ENCODE measurements around the gene ZNF101.
A peak's percentile ranks its signal among the peaks of the same experiment; 100 is the strongest.

Gene ZNF101

DNA sequence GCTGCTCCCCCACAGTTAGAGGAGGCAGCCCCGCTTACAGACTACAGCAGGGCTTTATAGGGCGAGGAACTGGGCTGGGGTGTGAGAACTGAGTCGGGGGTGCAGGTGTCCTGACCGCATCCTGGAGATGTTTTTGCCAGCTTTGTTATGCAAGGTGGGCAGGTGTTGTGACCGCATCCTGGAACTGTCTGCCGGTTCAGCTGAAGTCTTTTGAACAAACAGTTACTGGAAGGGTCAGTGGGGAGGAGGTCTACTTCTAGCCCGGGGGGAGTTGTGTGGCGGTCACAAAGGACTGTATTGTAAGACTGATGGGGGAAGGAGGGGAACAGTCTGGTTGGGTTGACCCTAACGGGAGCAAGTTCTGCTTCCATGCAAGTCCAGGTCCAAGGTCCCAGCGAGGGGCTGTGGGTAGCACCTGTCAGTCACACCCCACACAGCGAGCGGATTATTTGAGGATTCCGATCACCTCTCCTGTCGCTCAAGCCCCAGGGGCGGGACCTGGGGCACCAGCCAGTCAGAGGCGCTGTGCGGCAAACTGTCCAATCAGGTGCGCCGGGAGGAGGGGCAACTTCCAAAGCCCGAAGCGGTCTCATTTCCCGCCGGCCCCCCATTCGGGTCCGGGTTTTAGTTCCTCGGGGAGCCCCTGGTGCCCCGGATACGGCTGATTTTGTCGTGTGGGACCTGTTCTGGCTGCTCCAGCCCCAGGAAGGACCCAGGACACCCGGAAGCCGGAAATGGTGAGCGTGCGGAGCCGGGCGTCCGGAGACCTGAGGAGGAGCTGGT, at the start of gene ZNF101:
TSS of gene ZNF101 (plus strand) at position 610 of the 783 bp plus-strand sequence. CDS start at position 735, 125 bp downstream.
- peak within 1 kb of the TSS; percentile 72 for H3K4me3 ChIP-seq (ENCODE audit: low read depth, low read length)
- H3K27ac ChIP-seq (ENCODE audit: low read depth, low read length): peak within 1 kb of the TSS; percentile 64; the same call in 1 of the 2 replicates
- H3K27me3 ChIP-seq (ENCODE audit: control insufficient read depth, insufficient read depth, low read length): no peaks in the 10 kb centered on the region
- H3K36me3 ChIP-seq (ENCODE audit: control insufficient read depth, insufficient read depth, low read length): peaks cover 9% of the 10 kb centered on the region
- H3K9me3 ChIP-seq (ENCODE audit: control insufficient read depth, insufficient read depth, low read depth, low read length): no peaks in the 10 kb centered on the region; the same call in 1 of the 2 replicates
- H3K9ac ChIP-seq (ENCODE audit: low read length): peak within 1 kb of the TSS; percentile 84
- peaks cover 12% of the 10 kb centered on the region for H3K4me1 ChIP-seq (ENCODE audit: control insufficient read depth, insufficient read depth, low read length)

DNA sequence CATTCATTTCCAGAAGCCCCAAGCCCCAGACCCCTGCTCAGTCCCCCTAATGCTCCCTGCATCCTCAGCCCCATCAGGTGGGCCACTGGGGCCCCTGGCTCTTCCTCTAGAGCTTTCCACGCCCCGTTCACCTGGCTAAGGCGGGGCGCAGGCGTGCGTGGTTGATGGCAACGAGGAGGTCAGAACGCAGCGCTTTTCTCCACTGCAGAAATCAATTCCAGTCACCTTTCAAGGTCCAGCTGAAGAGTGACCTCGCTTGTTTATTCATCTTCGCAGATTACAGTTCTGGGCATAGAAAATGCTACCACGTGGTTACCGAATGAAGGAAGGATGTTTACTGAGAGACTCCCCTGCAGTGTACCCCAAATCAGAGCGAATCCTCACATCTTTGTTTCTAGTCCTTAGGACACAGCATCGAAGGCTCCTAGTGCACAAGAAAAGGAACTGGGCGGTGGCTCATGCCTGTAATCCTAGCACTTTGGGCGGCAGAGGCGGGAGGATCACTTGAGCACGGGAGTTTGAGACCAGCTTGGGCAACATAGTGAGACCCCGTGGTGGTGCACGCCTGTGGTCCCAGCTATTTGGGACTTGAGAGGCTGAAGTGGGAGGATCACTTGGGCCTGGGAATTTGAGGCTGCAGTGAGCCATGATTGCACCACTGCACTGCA, 49.3 kb upstream of the ZNF101 start:
- Histone ChIP-seq H3K4me3 (ENCODE audit: low read depth, low read length) (peak overlapping the region; percentile 61), H3K27ac (ENCODE audit: low read depth, low read length) (no peak overlapping the region), H3K9ac (ENCODE audit: low read length) (no peak overlapping the region)

DNA sequence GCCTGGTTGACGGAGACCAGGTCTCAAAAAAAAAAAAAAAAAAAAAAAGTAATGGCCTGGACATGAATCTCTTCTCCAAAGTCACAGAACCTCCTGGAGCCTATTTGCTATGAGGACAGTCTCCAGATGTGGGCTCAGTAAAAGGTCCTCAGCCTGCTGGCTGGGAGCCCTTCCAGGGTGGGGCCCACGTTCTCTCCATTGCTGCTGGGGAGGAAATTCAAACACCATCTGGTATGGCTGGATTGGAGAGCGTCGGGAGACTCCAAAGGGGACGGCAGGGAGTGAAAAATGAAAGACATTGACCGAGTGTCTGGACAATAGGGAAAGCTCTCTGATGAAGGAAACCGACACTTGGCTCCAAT, 48.8 kb upstream of the ZNF101 start:
- H3K9me3 ChIP-seq (ENCODE audit: control insufficient read depth, insufficient read depth, low read depth, low read length): no peaks in the 10 kb centered on the region
- no peak overlapping the region for H3K9ac ChIP-seq (ENCODE audit: low read length)
- peaks cover 10% of the 10 kb centered on the region for H3K27me3 ChIP-seq (ENCODE audit: control insufficient read depth, insufficient read depth, low read length)
- H3K36me3 ChIP-seq (ENCODE audit: control insufficient read depth, insufficient read depth, low read length): peaks cover 23% of the 10 kb centered on the region
- H3K4me1 ChIP-seq (ENCODE audit: control insufficient read depth, insufficient read depth, low read length): no peaks in the 10 kb centered on the region
- no peak overlapping the region for H3K4me3 ChIP-seq (ENCODE audit: low read depth, low read length)
- no peak overlapping the region for H3K27ac ChIP-seq (ENCODE audit: low read depth, low read length)

More for the DNA sequence above, 49.3 kb upstream of the ZNF101 start:
- H3K4me1 ChIP-seq (ENCODE audit: control insufficient read depth, insufficient read depth, low read length): no peaks in the 10 kb centered on the region
- H3K9me3 ChIP-seq (ENCODE audit: control insufficient read depth, insufficient read depth, low read depth, low read length): no peaks in the 10 kb centered on the region
- H3K27me3 ChIP-seq (ENCODE audit: control insufficient read depth, insufficient read depth, low read length): peaks cover 10% of the 10 kb centered on the region
- H3K36me3 ChIP-seq (ENCODE audit: control insufficient read depth, insufficient read depth, low read length): peaks cover 18% of the 10 kb centered on the region

DNA sequence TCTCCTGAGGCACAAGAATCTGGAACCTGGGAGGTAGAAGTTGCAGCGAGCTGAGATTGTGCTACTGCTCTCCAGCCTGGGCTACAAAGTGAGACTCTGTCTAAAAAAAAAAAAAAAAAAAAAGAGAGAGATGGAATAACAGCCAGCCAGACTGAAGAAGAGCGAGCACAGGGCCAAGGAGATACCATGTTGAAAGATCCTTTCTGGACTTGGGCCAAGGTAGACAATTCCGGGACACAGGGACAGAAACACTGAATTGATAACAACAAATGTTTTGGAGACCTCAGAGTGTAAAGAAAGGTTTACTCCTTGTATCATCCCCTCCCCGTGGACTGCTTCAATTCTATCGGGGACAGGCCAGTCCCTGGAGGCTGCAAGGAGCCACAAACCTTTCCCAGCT, 45.3 kb upstream of the ZNF101 start:
- Histone ChIP-seq H3K36me3 (ENCODE audit: control insufficient read depth, insufficient read depth, low read length) (peaks cover 32% of the 10 kb centered on the region), H3K4me3 (ENCODE audit: low read depth, low read length) (no peak overlapping the region), H3K27me3 (ENCODE audit: control insufficient read depth, insufficient read depth, low read length) (no peaks in the 10 kb centered on the region), H3K9me3 (ENCODE audit: control insufficient read depth, insufficient read depth, low read depth, low read length) (no peaks in the 10 kb centered on the region), H3K27ac (ENCODE audit: low read depth, low read length) (no peak overlapping the region), H3K4me1 (ENCODE audit: control insufficient read depth, insufficient read depth, low read length) (peaks cover 16% of the 10 kb centered on the region; the same call in 1 of the 2 replicates), H3K9ac (ENCODE audit: low read length) (no peak overlapping the region)

DNA sequence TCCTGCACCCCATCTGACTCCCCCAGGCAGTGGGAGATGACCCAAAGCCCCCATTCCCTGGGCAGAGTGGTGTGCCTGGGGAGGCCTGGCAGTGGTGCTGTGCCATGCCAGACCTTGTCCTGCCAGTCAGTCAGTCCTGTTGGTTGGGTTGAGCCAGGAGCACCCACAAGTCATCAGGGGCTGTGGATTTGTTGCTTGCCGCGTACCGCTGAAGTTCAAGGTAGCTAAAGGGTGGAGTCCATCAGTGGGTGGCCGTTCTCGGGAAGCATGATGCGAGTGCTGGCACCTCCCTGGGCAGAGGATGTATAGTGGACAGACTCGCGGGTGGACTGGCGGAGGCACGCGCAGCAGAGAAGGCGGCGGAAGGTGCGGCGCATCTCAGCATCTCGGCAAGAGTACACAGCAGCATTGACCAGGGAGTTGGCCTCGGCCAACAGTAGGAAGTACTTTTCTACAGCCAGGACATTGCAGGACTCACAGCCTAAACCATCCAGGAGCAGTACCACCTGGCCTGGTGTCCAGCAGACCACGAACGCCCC, 44.5 kb upstream of the ZNF101 start:
- Histone ChIP-seq H3K4me3 (ENCODE audit: low read depth, low read length) (no peak overlapping the region), H3K9me3 (ENCODE audit: control insufficient read depth, insufficient read depth, low read depth, low read length) (no peaks in the 10 kb centered on the region), H3K36me3 (ENCODE audit: control insufficient read depth, insufficient read depth, low read length) (peaks cover 32% of the 10 kb centered on the region), H3K4me1 (ENCODE audit: control insufficient read depth, insufficient read depth, low read length) (peaks cover 16% of the 10 kb centered on the region; the same call in 1 of the 2 replicates), H3K27ac (ENCODE audit: low read depth, low read length) (no peak overlapping the region), H3K9ac (ENCODE audit: low read length) (peak overlapping the region; percentile 11), H3K27me3 (ENCODE audit: control insufficient read depth, insufficient read depth, low read length) (no peaks in the 10 kb centered on the region)

DNA sequence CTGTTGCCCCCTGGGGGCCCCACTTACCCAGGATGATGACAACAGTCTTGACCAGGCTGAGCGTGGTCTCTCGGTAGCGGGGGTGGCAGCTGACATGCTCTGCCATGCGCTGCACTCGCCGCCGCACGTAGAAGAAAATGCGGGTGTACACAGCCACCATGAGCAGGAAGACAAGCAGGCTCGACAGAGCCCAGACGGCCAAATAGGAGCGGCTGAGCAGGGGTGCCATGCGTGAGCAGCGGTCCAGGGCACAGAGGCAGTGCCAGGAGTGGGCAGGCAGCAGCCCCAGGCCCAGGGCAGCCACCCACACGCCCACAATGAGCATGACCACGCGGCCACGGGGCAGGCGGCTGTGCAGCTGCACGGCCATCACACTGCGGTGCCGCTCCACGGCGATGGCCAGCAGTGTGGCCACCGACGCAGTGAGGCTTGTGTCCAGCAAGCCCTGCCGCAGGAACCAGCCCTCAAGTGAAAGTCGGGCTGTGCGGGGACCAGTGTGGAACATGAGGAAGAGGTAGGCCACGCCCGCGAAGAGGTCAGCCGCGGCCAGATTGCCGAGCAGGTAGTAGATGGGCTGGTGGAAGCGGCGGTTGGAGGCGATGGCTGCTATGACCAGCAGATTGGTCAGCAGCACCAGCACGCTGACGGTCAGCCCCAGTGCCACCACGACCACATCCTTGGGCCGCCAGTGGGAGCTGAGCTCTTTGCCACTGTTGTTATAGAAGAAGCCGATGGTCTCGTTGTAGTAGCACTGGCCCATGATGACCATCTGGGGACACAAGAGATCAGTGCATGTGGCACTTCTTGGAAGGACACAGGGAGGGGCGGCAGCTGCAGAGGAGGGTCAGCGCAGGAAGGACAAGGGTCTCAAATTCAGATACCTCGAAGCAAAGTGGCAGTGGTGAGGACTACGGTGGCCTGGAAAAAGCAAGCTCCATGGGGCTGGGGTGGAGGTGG, 41.8 kb upstream of the ZNF101 start:
- peak overlapping the region; percentile 68 for H3K4me3 ChIP-seq (ENCODE audit: low read depth, low read length)

DNA sequence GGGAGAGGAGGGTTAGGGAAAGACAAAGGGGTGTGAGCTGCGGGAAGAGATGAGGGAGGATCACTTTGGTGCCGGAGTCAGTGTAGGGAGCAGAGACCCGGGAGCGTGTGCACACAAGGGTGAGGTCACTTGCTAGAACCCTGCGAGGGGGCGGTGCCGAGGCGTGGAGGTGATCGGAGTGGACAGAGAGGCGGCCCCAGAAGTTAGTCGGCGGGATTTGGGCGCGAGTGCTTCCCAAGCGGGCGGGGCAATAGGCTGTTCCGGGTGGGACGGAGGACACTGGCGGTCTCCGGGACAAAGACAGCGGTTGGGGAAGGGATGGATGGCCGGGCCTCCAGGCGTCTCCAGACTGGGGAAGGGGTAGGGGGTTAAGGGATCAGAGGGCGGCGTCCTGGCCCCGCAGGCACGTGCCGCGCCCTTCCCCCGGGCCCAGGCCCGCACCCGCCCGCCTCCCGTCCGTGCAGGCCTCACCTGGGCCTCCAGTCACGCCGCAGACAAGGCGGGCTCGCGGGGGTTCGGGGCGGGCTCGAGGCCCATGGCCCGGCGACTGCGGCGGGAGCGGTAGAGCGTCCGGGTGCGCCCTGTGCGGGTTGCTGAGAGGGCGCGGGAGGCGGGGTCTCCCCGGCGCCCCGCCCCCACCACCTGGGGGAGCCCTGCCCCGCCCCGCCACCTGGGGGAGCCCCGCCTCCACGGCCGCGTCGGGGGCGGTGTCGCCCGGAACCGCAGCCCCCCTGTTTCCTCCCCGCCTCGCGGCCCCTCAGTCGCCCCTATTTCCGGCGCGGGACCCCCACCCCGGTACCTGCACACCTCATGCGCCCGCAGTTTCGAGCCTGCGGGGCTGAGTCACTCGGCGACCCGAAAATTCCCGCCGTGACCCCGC, 40.8 kb upstream of the ZNF101 start, which contains the start of gene LPAR2:
TSS of gene LPAR2 (minus strand) at position 600 of the 880 bp plus-strand sequence. CDS start 945 bp downstream, outside the sequence.
- peaks cover 32% of the 10 kb centered on the region for H3K36me3 ChIP-seq (ENCODE audit: control insufficient read depth, insufficient read depth, low read length)
- H3K9me3 ChIP-seq (ENCODE audit: control insufficient read depth, insufficient read depth, low read depth, low read length): no peaks in the 10 kb centered on the region
- H3K4me1 ChIP-seq (ENCODE audit: control insufficient read depth, insufficient read depth, low read length): peaks cover 16% of the 10 kb centered on the region; the same call in 1 of the 2 replicates
- H3K4me3 ChIP-seq (ENCODE audit: low read depth, low read length): peak within 1 kb of the TSS; percentile 68
- peak within 1 kb of the TSS; percentile 90 for H3K9ac ChIP-seq (ENCODE audit: low read length)
- H3K27me3 ChIP-seq (ENCODE audit: control insufficient read depth, insufficient read depth, low read length): no peaks in the 10 kb centered on the region
- peak within 1 kb of the TSS; percentile 93 for H3K27ac ChIP-seq (ENCODE audit: low read depth, low read length)

More for the DNA sequence above, 41.8 kb upstream of the ZNF101 start:
- Histone ChIP-seq H3K27me3 (ENCODE audit: control insufficient read depth, insufficient read depth, low read length) (no peaks in the 10 kb centered on the region), H3K27ac (ENCODE audit: low read depth, low read length) (no peak overlapping the region), H3K9ac (ENCODE audit: low read length) (peak overlapping the region; percentile 80), H3K9me3 (ENCODE audit: control insufficient read depth, insufficient read depth, low read depth, low read length) (no peaks in the 10 kb centered on the region), H3K36me3 (ENCODE audit: control insufficient read depth, insufficient read depth, low read length) (peaks cover 37% of the 10 kb centered on the region), H3K4me1 (ENCODE audit: control insufficient read depth, insufficient read depth, low read length) (peaks cover 16% of the 10 kb centered on the region; the same call in 1 of the 2 replicates)

DNA sequence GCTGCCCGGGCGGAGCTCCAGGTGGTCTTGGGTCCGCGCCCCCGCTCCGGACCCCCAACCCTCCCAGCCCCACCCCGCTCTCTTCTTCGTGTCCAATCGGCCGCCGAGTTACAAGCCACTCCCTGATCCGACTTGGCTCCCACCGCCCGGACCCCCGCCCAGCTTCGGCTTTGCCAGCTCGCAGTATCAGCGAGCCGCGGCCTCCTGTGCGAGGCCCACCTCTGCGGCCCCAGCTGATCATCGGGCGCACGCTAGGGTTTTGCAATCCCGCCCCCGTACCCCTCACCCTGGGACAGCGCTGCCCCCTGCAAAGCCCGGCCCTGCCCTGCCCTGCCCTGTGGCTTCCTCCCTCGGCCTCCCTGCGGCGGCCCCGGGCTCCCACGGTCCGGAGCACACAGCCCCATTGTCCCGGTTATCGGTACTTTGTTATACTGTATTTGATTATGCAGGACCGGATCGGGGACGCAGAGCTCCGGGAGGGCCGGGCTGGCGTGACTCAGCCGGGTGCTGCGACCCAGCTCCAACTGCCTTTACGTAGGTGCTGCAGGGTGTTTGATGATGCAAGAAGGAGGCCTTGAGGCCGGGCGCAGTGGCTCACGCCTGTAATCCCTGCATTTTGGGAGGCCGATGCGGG, 40.0 kb upstream of the ZNF101 start:
- Histone ChIP-seq H3K27ac (ENCODE audit: low read depth, low read length) (peak overlapping the region; percentile 93), H3K9ac (ENCODE audit: low read length) (peak overlapping the region; percentile 90)

DNA sequence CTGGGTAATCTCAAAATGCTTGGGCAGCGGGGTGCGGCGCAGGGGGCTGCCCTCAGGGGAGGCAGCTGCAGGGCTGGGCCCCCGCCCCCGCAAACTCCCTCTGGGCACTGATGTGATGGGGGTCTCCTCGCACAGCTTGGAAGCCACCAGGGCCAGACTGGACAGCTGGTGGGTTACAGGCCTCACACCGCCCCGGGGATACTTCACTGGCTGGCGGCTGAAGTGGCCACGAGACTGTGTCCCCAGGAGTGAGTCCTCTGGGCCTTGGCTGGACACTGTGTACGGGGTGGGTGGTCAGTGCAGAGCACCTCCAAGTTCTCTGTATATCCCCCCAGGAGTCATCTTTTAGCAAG, 38.6 kb upstream of the ZNF101 start:
- no peak overlapping the region for H3K4me3 ChIP-seq (ENCODE audit: low read depth, low read length)
- H3K4me1 ChIP-seq (ENCODE audit: control insufficient read depth, insufficient read depth, low read length): peaks cover 16% of the 10 kb centered on the region; the same call in 1 of the 2 replicates
- H3K27ac ChIP-seq (ENCODE audit: low read depth, low read length): no peak overlapping the region
- peaks cover 33% of the 10 kb centered on the region for H3K36me3 ChIP-seq (ENCODE audit: control insufficient read depth, insufficient read depth, low read length)
- H3K9ac ChIP-seq (ENCODE audit: low read length): no peak overlapping the region
- no peaks in the 10 kb centered on the region for H3K27me3 ChIP-seq (ENCODE audit: control insufficient read depth, insufficient read depth, low read length)
- no peaks in the 10 kb centered on the region for H3K9me3 ChIP-seq (ENCODE audit: control insufficient read depth, insufficient read depth, low read depth, low read length)

More for the DNA sequence above, 40.0 kb upstream of the ZNF101 start:
- H3K27me3 ChIP-seq (ENCODE audit: control insufficient read depth, insufficient read depth, low read length): no peaks in the 10 kb centered on the region
- H3K4me1 ChIP-seq (ENCODE audit: control insufficient read depth, insufficient read depth, low read length): peaks cover 16% of the 10 kb centered on the region; the same call in 1 of the 2 replicates
- H3K4me3 ChIP-seq (ENCODE audit: low read depth, low read length): peak overlapping the region; percentile 68
- H3K9me3 ChIP-seq (ENCODE audit: control insufficient read depth, insufficient read depth, low read depth, low read length): no peaks in the 10 kb centered on the region
- H3K36me3 ChIP-seq (ENCODE audit: control insufficient read depth, insufficient read depth, low read length): peaks cover 31% of the 10 kb centered on the region

All from HUES6 (cell line).